ENCODE results near the gene AQP5.

GRCh38 chr12:49917788-49918173, 43.9 kb upstream of the AQP5 start:
- TF ChIP-seq, protein P1, sequence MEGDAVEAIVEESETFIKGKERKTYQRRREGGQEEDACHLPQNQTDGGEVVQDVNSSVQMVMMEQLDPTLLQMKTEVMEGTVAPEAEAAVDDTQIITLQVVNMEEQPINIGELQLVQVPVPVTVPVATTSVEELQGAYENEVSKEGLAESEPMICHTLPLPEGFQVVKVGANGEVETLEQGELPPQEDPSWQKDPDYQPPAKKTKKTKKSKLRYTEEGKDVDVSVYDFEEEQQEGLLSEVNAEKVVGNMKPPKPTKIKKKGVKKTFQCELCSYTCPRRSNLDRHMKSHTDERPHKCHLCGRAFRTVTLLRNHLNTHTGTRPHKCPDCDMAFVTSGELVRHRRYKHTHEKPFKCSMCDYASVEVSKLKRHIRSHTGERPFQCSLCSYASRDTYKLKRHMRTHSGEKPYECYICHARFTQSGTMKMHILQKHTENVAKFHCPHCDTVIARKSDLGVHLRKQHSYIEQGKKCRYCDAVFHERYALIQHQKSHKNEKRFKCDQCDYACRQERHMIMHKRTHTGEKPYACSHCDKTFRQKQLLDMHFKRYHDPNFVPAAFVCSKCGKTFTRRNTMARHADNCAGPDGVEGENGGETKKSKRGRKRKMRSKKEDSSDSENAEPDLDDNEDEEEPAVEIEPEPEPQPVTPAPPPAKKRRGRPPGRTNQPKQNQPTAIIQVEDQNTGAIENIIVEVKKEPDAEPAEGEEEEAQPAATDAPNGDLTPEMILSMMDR (IDR thresholded peaks at IDR 0.05; ENCODE audit: insufficient read depth, low read length) = no peak
- TF ChIP-seq, protein P2, sequence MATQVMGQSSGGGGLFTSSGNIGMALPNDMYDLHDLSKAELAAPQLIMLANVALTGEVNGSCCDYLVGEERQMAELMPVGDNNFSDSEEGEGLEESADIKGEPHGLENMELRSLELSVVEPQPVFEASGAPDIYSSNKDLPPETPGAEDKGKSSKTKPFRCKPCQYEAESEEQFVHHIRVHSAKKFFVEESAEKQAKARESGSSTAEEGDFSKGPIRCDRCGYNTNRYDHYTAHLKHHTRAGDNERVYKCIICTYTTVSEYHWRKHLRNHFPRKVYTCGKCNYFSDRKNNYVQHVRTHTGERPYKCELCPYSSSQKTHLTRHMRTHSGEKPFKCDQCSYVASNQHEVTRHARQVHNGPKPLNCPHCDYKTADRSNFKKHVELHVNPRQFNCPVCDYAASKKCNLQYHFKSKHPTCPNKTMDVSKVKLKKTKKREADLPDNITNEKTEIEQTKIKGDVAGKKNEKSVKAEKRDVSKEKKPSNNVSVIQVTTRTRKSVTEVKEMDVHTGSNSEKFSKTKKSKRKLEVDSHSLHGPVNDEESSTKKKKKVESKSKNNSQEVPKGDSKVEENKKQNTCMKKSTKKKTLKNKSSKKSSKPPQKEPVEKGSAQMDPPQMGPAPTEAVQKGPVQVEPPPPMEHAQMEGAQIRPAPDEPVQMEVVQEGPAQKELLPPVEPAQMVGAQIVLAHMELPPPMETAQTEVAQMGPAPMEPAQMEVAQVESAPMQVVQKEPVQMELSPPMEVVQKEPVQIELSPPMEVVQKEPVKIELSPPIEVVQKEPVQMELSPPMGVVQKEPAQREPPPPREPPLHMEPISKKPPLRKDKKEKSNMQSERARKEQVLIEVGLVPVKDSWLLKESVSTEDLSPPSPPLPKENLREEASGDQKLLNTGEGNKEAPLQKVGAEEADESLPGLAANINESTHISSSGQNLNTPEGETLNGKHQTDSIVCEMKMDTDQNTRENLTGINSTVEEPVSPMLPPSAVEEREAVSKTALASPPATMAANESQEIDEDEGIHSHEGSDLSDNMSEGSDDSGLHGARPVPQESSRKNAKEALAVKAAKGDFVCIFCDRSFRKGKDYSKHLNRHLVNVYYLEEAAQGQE (IDR thresholded peaks at IDR 0.05; ENCODE audit: insufficient replicate concordance, low read depth) = no peak

Data from HL-60 (cell line).